Mesodermal cell (in vitro differentiated cells): ENCODE results near the gene NSMCE1.
"Not testable (repeated sequence)": the region's sequence is repeated elsewhere in the genome, so short reads cannot be mapped to it uniquely, and the experiment has no call there.

Experiments
- H3K27ac ChIP-seq: 2 replicates; pipeline ENCODE4 v1.7.0; 2013; ENCODE audit warnings: mild to moderate bottlenecking, low read depth, low read length, moderate library complexity; ENCODE audit not compliant: severe bottlenecking
- H3K36me3 ChIP-seq: 2 replicates; pipeline ENCODE4 v1.7.1; 2013; ENCODE audit warnings: mild to moderate bottlenecking, low read length, moderate library complexity; ENCODE audit not compliant: control insufficient read depth, insufficient read depth
- H3K4me1 ChIP-seq: one replicate; pipeline ENCODE4 v1.7.1; 2013; ENCODE audit warnings: mild to moderate bottlenecking, low read length; ENCODE audit not compliant: insufficient read depth, control insufficient read depth, poor library complexity, severe bottlenecking
- H3K4me3 ChIP-seq: 2 replicates; pipeline ENCODE4 v1.7.0; 2013; ENCODE audit warnings: low read length, control low read depth, mild to moderate bottlenecking; ENCODE audit not compliant: insufficient read depth, poor library complexity, severe bottlenecking; ENCODE audit errors: extremely low read depth
- H3K9me3 ChIP-seq: 2 replicates; pipeline ENCODE4 v1.7.1; 2013; ENCODE audit warnings: mild to moderate bottlenecking, low read length, moderate library complexity; ENCODE audit not compliant: control insufficient read depth
- WGBS, 2 experiments: methylation state at CpG; one replicate each; pipeline ENCODE4 v1.1.5; 2013; ENCODE audit warnings: missing lambda C conversion rate in 2 of 2; ENCODE audit not compliant: insufficient coverage in 2 of 2; 5-methylcytosine and 5-hydroxymethylcytosine counted together

Gene NSMCE1

GRCh38 chr16:27202923-27203506 lies 65.6 kb downstream of the NSMCE1 start:
- no peaks in the 10 kb centered on the region for H3K9me3 ChIP-seq
- H3K4me1 ChIP-seq: peaks cover 6% of the 10 kb centered on the region
- H3K27ac ChIP-seq: peak overlapping the region; percentile 98
- peak overlapping the region; percentile 75 for H3K4me3 ChIP-seq
- H3K36me3 ChIP-seq: no peaks in the 10 kb centered on the region
- WGBS, 2 experiments: 27 to 32% methylated on average over 18 to 19 of the region's 19 CpGs

GRCh38 chr16:27200914-27201313 lies 67.7 kb downstream of the NSMCE1 start:
- WGBS, 2 experiments: 80% methylated on average over 1 of the region's 3 CpGs; no CpG with 5 or more reads in 1 of the 2 experiments
- H3K36me3 ChIP-seq, H3K9me3 ChIP-seq: not testable (repeated sequence)

GRCh38 chr16:27199736-27200135 lies 68.8 kb downstream of the NSMCE1 start:
- no CpG with 5 or more reads among the region's 1 CpG for WGBS, 2 experiments
- H3K4me1 ChIP-seq: peaks cover 6% of the 10 kb centered on the region
- no peak overlapping the region for H3K27ac ChIP-seq

More at GRCh38 chr16:27200914-27201313, 67.7 kb downstream of the NSMCE1 start:
- not testable (repeated sequence) for H3K4me3 ChIP-seq, H3K27ac ChIP-seq, H3K4me1 ChIP-seq

GRCh38 chr16:27199235-27199586 lies 69.4 kb downstream of the NSMCE1 start:
- H3K9me3 ChIP-seq: no peaks in the 10 kb centered on the region
- peaks cover 1% of the 10 kb centered on the region for H3K4me1 ChIP-seq
- 100% methylated on average over 1 to 2 of the region's 3 CpGs for WGBS, 2 experiments
- H3K27ac ChIP-seq: no peak overlapping the region
- no peaks in the 10 kb centered on the region for H3K36me3 ChIP-seq
- H3K4me3 ChIP-seq: no peak overlapping the region

More at GRCh38 chr16:27199736-27200135, 68.8 kb downstream of the NSMCE1 start:
- no peaks in the 10 kb centered on the region for H3K36me3 ChIP-seq
- H3K9me3 ChIP-seq: no peaks in the 10 kb centered on the region
- H3K4me3 ChIP-seq: no peak overlapping the region

GRCh38 chr16:27198451-27199234 lies 69.9 kb downstream of the NSMCE1 start:
- H3K4me3 ChIP-seq: no peak overlapping the region
- H3K27ac ChIP-seq: no peak overlapping the region
- no peaks in the 10 kb centered on the region for H3K36me3 ChIP-seq
- no peaks in the 10 kb centered on the region for H3K4me1 ChIP-seq
- H3K9me3 ChIP-seq: no peaks in the 10 kb centered on the region
- 87 to 92% methylated on average over 11 to 12 of the region's 12 CpGs for WGBS, 2 experiments

- WGBS, 2 experiments: 89 to 93% methylated on average over 4 of the region's 4 CpGs
- Histone ChIP-seq H3K36me3 (no peaks in the 10 kb centered on the region), H3K9me3 (no peaks in the 10 kb centered on the region), H3K27ac (no peak overlapping the region), H3K4me3 (no peak overlapping the region), H3K4me1 (no peaks in the 10 kb centered on the region)
Observed at GRCh38 chr16:27197004-27197403, 71.6 kb downstream of the NSMCE1 start.

GRCh38 chr16:27195941-27196595 lies 72.5 kb downstream of the NSMCE1 start:
- H3K36me3 ChIP-seq: no peaks in the 10 kb centered on the region
- no peak overlapping the region for H3K27ac ChIP-seq
- 89% methylated on average over 9 of the region's 9 CpGs for WGBS, 2 experiments
- H3K4me3 ChIP-seq: no peak overlapping the region
- H3K4me1 ChIP-seq: no peaks in the 10 kb centered on the region
- no peaks in the 10 kb centered on the region for H3K9me3 ChIP-seq

GRCh38 chr16:27195076-27195741 lies 73.4 kb downstream of the NSMCE1 start:
- no peaks in the 10 kb centered on the region for H3K36me3 ChIP-seq
- no peaks in the 10 kb centered on the region for H3K4me1 ChIP-seq
- H3K9me3 ChIP-seq: no peaks in the 10 kb centered on the region
- no peak overlapping the region for H3K27ac ChIP-seq
- 96 to 97% methylated on average over 3 to 5 of the region's 6 CpGs for WGBS, 2 experiments
- no peak overlapping the region for H3K4me3 ChIP-seq

- no peak overlapping the region for H3K4me3 ChIP-seq
- no peaks in the 10 kb centered on the region for H3K4me1 ChIP-seq
- H3K9me3 ChIP-seq: no peaks in the 10 kb centered on the region
- H3K27ac ChIP-seq: no peak overlapping the region
- no peaks in the 10 kb centered on the region for H3K36me3 ChIP-seq
- WGBS, 2 experiments: 84 to 100% methylated on average over 2 to 4 of the region's 6 CpGs
Observed at GRCh38 chr16:27193300-27193990, 75.1 kb downstream of the NSMCE1 start.

GRCh38 chr16:27191352-27191924 lies 77.1 kb downstream of the NSMCE1 start:
- Histone ChIP-seq H3K4me3 (no peak overlapping the region), H3K4me1 (no peaks in the 10 kb centered on the region), H3K27ac (no peak overlapping the region), H3K36me3 (no peaks in the 10 kb centered on the region), H3K9me3 (no peaks in the 10 kb centered on the region)
- WGBS, 2 experiments: 88 to 95% methylated on average over 7 of the region's 7 CpGs
